Panc1 (cell line): ENCODE results near the gene PRR5. TPM values are rescaled to one million over a fixed set of nuclear protein-coding genes. Genes with fewer than 3 reads are reported as not detected.

Experiments used
- ATAC-seq: fragments of 200-7000 bp; cut with Tn5 transposase; 2 replicates; pipeline ENCODE4 v1.9.1; 2020; ENCODE audit warnings: mild to moderate bottlenecking, moderate library complexity
- BruUV-seq: library from RNA; stranded (reverse); fragments of 400-500 nt; replicated peaks from 2 replicates; lab custom pipeline; 2021; lab: Mats Ljungman, UMichigan
- CTCF ChIA-PET: fragments of 300-600 bp; sonication (Branson Sonifier 250); formaldehyde crosslinking; loops from one replicate; lab custom pipeline; 2022; ENCODE audit warnings: antibody characterized with exemption; lab: Charles Lee
- POLR2A ChIA-PET: fragments of 300-600 bp; sonication (Branson Sonifier 250); formaldehyde crosslinking; loops from one replicate; lab custom pipeline; 2022; ENCODE audit warnings: antibody characterized with exemption; lab: Charles Lee
- DNase-seq: peaks from one replicate; pipeline ENCODE4 v3.0.0-alpha.2; 2010; ENCODE audit warnings: low read depth, low spot score
- H3K27ac ChIP-seq: 2 replicates; pipeline ENCODE4 v1.5.1; 2011; ENCODE audit warnings: mild to moderate bottlenecking, low read length, inconsistent platforms
- H3K27me3 ChIP-seq: fragments of 200-500 bp; sonication (Bioruptor generic); 2 replicates; pipeline ENCODE4 v1.6.0; 2014; ENCODE audit warnings: low read length, inconsistent platforms; ENCODE audit not compliant: control insufficient read depth, insufficient read depth
- H3K36me3 ChIP-seq: fragments of 200-500 bp; sonication (Bioruptor generic); 2 replicates; pipeline ENCODE4 v1.5.1; 2014; ENCODE audit warnings: inconsistent platforms, mild to moderate bottlenecking, low read length, moderate library complexity; ENCODE audit not compliant: control insufficient read depth, insufficient read depth
- H3K4me1 ChIP-seq: 2 replicates; pipeline ENCODE4 v1.5.1; 2011; ENCODE audit warnings: inconsistent platforms, mild to moderate bottlenecking, low read length, moderate library complexity; ENCODE audit not compliant: control insufficient read depth, insufficient read depth
- H3K4me3 ChIP-seq, 2 experiments: 2 replicates each; pipeline ENCODE4 v1.5.1; 2011 to 2012; ENCODE audit warnings: low read depth in 2 of 2, low read length in 2 of 2, mild to moderate bottlenecking in 2 of 2, inconsistent platforms in 1 of 2, moderate library complexity in 1 of 2
- H3K9me3 ChIP-seq: fragments of 200-500 bp; sonication (Bioruptor generic); 2 replicates; pipeline ENCODE4 v1.5.1; 2014; ENCODE audit warnings: low read depth, mild to moderate bottlenecking, inconsistent platforms, low read length, moderate library complexity; ENCODE audit not compliant: control insufficient read depth, insufficient read depth
- CTCF ChIP-seq: fragments of 450-650 bp; IDR thresholded peaks from 2 replicates; pipeline ENCODE4 v1.5.1; 2017; ENCODE audit warnings: mild to moderate bottlenecking
- POLR2AphosphoS5 ChIP-seq: IDR thresholded peaks from 2 replicates; pipeline ENCODE4 v1.6.1; 2012; ENCODE audit warnings: mild to moderate bottlenecking, low read depth, low read length, moderate library complexity
- SIN3A ChIP-seq: IDR thresholded peaks from 2 replicates; pipeline ENCODE4 v1.6.1; 2012; ENCODE audit warnings: low read depth, mild to moderate bottlenecking, low read length, moderate library complexity, borderline replicate concordance; ENCODE audit not compliant: insufficient read depth
- TCF7L2 ChIP-seq: IDR thresholded peaks from 2 replicates; pipeline ENCODE4 v1.6.1; 2011; ENCODE audit warnings: mild to moderate bottlenecking, low read depth, low read length, inconsistent platforms
- in situ Hi-C: cut with HindIII; loops from 2 replicates; pipeline ENCODE4 v1.10.0; 2016; ENCODE audit warnings: low sequenced_read_pairs, low pct_unique_long_range_greater_than_20kb
- intact Hi-C: fragments of 100-400 bp; cut with micrococcal nuclease; formaldehyde crosslinking; loops from one replicate; pipeline ENCODE4 v1.10.0; 2022; ENCODE audit not compliant: unreplicated experiment
- total RNA-seq: library from RNA; stranded (reverse); gene quantifications from one replicate; pipeline ENCODE4 v1.2.1, GENCODE V29; 2021; ENCODE audit not compliant: unreplicated experiment
- TF ChIP-seq, protein P1 (sequence below), 2 experiments: IDR thresholded peaks; 2 replicates each; pipeline ENCODE4 v1.6.1; 2011 to 2012; ENCODE audit warnings: low read depth in 2 of 2, control low read depth in 1 of 2, low read length in 1 of 2, mild to moderate bottlenecking in 1 of 2, moderate library complexity in 1 of 2; ENCODE audit not compliant: insufficient read depth in 1 of 2

Gene PRR5
- total RNA-seq, 1 experiment from 2014 or later = 11.5 TPM

DNA sequence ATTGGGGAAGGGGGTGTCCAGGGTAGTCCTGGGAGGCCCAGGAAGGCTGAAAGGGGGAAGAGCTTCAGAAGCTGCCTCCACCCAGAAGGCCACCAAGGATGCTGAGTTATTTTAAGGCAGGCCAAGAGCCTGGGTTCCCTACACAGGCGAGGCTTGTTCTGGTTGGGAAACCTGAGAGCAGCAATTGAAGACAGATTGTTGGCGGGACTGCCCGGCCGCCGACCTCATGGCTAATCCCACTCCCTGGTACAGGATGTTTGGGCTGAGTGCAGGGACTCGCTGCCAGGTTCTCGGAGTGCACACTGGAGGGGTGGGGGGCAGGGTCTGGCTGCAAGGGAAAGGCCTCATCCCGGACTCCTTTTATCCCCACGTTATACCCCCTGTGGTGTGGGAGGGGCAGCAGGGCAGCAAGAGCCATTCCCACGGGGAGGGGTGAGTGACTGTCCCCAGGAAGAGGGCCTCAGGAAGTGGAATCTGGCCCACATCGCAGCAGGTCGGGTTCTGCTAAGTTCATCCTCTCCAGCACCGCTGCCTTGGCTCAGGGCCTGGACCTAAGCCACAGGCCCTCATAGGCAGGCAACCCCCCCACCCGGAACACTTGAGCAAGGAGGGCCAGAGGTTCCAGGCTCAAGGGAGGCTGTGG is 43.6 kb upstream of the PRR5 start:
- ATAC-seq (no peak), DNase-seq (no peak)
- TF ChIP-seq, protein P1, sequence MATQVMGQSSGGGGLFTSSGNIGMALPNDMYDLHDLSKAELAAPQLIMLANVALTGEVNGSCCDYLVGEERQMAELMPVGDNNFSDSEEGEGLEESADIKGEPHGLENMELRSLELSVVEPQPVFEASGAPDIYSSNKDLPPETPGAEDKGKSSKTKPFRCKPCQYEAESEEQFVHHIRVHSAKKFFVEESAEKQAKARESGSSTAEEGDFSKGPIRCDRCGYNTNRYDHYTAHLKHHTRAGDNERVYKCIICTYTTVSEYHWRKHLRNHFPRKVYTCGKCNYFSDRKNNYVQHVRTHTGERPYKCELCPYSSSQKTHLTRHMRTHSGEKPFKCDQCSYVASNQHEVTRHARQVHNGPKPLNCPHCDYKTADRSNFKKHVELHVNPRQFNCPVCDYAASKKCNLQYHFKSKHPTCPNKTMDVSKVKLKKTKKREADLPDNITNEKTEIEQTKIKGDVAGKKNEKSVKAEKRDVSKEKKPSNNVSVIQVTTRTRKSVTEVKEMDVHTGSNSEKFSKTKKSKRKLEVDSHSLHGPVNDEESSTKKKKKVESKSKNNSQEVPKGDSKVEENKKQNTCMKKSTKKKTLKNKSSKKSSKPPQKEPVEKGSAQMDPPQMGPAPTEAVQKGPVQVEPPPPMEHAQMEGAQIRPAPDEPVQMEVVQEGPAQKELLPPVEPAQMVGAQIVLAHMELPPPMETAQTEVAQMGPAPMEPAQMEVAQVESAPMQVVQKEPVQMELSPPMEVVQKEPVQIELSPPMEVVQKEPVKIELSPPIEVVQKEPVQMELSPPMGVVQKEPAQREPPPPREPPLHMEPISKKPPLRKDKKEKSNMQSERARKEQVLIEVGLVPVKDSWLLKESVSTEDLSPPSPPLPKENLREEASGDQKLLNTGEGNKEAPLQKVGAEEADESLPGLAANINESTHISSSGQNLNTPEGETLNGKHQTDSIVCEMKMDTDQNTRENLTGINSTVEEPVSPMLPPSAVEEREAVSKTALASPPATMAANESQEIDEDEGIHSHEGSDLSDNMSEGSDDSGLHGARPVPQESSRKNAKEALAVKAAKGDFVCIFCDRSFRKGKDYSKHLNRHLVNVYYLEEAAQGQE (IDR thresholded peaks at IDR 0.05; ENCODE audit: insufficient read depth in 1 of 2, low read depth in 2 of 2, low read length in 1 of 2) = no peak
- no peak for TF ChIP-seq TCF7L2
- no peak for TF ChIP-seq SIN3A
- no peak for TF ChIP-seq POLR2AphosphoS5
- no peak for TF ChIP-seq CTCF
- Histone ChIP-seq H3K27me3 (no peaks in the 10 kb centered on the region), H3K36me3 (no peaks in the 10 kb centered on the region), H3K9me3 (no peaks in the 10 kb centered on the region), H3K27ac (no peak overlapping the region), H3K4me1 (no peaks in the 10 kb centered on the region; the same call in 1 of the 2 replicates), H3K4me3 (no peak overlapping the region)
- intact Hi-C loops = no loop called here
- BruUV-seq = no TSS peak
- ChIA-PET CTCF (no interaction called here), POLR2A (no interaction called here)
- in situ Hi-C loops = no loop called here

DNA sequence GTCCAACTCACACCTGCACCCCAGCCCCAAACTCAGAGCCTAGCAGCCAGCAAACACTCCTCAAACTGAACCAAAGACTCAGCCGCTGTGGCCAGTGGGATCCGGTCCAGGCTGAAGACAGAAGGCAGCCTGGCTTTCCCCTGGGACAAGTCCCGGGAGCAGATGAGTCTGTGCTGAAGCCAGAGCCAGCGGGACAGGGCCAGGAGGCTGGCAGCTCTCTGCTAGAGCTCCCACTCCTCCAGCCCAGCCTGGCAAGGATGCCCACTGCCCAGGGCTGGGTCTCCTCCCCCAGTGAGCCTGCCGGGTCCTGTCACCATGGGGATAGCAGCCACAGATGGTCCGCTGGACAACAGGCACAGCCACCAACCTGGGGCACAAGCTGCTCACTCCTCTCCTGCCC is 42.9 kb upstream of the PRR5 start:
- Histone ChIP-seq H3K4me1 (peaks cover 5% of the 10 kb centered on the region; the same call in 1 of the 2 replicates), H3K27ac (no peak overlapping the region), H3K4me3 (no peak overlapping the region), H3K36me3 (no peaks in the 10 kb centered on the region), H3K9me3 (no peaks in the 10 kb centered on the region), H3K27me3 (no peaks in the 10 kb centered on the region)
- TF ChIP-seq CTCF (no peak), POLR2AphosphoS5 (no peak), TCF7L2 (no peak), SIN3A (no peak)
- TF ChIP-seq, protein P1 (IDR thresholded peaks at IDR 0.05; ENCODE audit: insufficient read depth in 1 of 2, low read depth in 2 of 2, low read length in 1 of 2) = no peak
- intact Hi-C loops (no loop called here), in situ Hi-C loops (no loop called here)
- no peak for DNase-seq
- ATAC-seq = no peak
- ChIA-PET POLR2A (no interaction called here), CTCF (no interaction called here)
- no TSS peak for BruUV-seq
